WTC11 (cell line): Measurements from ENCODE around the gene PIN4. TPM values are rescaled to one million over a fixed set of nuclear protein-coding genes. Genes with fewer than 3 reads are reported as not detected.

Source experiments
- ATAC-seq: fragments of 200-7000 bp; cut with Tn5 transposase; 2 replicates; pipeline ENCODE4 v1.10.0; 2021; ENCODE audit warnings: mild to moderate bottlenecking, moderate library complexity
- CTCF ChIA-PET: fragments of 300-600 bp; sonication (Branson Sonifier 250); formaldehyde crosslinking; loops from one replicate; lab custom pipeline; 2021; ENCODE audit warnings: antibody characterized with exemption; lab: Charles Lee
- POLR2A ChIA-PET: fragments of 350-600 bp; sonication (Branson Sonifier 250); formaldehyde crosslinking; loops from one replicate; lab custom pipeline; 2021; ENCODE audit warnings: antibody characterized with exemption; lab: Charles Lee
- DNase-seq: peaks from one replicate; pipeline ENCODE4 v3.0.0; 2021; ENCODE audit warnings: low spot score
- H3K27ac Mint-ChIP-seq: 2 replicates; pipeline ENCODE4 v1.8.0; 2021; ENCODE audit warnings: mixed read lengths
- H3K27me3 Mint-ChIP-seq: 2 replicates; pipeline ENCODE4 v1.8.0; 2021; ENCODE audit warnings: low read depth, mild to moderate bottlenecking, moderate library complexity, mixed read lengths
- H3K36me3 Mint-ChIP-seq: 2 replicates; pipeline ENCODE4 v1.8.0; 2021; ENCODE audit warnings: mixed read lengths
- H3K4me1 Mint-ChIP-seq: 2 replicates; pipeline ENCODE4 v1.8.0; 2022; ENCODE audit warnings: mixed read lengths
- H3K4me3 Mint-ChIP-seq: 2 replicates; pipeline ENCODE4 v1.8.0; 2021; ENCODE audit warnings: mild to moderate bottlenecking, moderate library complexity, mixed read lengths
- H3K9me3 Mint-ChIP-seq: 2 replicates; pipeline ENCODE4 v1.8.0; 2021; ENCODE audit warnings: mixed read lengths
- ATF1 ChIP-seq: sonication (generic); formaldehyde crosslinking; IDR thresholded peaks from 2 replicates; pipeline ENCODE4 v1.8.1; 2023; ENCODE audit warnings: mild to moderate bottlenecking, moderate library complexity, missing genetic modification reagents
- EMX1 ChIP-seq: fragments of 250-450 bp; sonication (Bioruptor Pico); IDR thresholded peaks from 2 replicates; pipeline ENCODE4 v1.8.0; 2021; ENCODE audit warnings: mild to moderate bottlenecking
- ERG ChIP-seq: fragments of 250-450 bp; sonication (Bioruptor Pico); IDR thresholded peaks from 2 replicates; pipeline ENCODE4 v1.8.0; 2021; ENCODE audit warnings: mild to moderate bottlenecking
- FOXK1 ChIP-seq: sonication (generic); formaldehyde crosslinking; IDR thresholded peaks from 2 replicates; pipeline ENCODE4 v1.8.0; 2022; ENCODE audit warnings: mild to moderate bottlenecking, moderate library complexity, missing genetic modification reagents
- GTF2I ChIP-seq: fragments of 250-450 bp; sonication (Bioruptor Pico); conservative IDR thresholded peaks from 2 replicates; pipeline ENCODE4 v1.4.0; 2021; ENCODE audit warnings: mild to moderate bottlenecking
- HMGA2 ChIP-seq: fragments of 250-450 bp; sonication (Bioruptor Pico); IDR thresholded peaks from 2 replicates; pipeline ENCODE4 v1.4.0; 2021; ENCODE audit warnings: mild to moderate bottlenecking, moderate library complexity
- NFYB ChIP-seq: sonication (generic); formaldehyde crosslinking; conservative IDR thresholded peaks from 2 replicates; pipeline ENCODE4 v1.8.0; 2022; ENCODE audit warnings: low read depth, missing genetic modification reagents
- NR2C2 ChIP-seq: sonication (generic); formaldehyde crosslinking; IDR thresholded peaks from 2 replicates; pipeline ENCODE4 v1.8.0; 2022; ENCODE audit warnings: mild to moderate bottlenecking, missing genetic modification reagents
- PRRX2 ChIP-seq: fragments of 250-450 bp; sonication (Bioruptor Pico); IDR thresholded peaks from 2 replicates; pipeline ENCODE4 v1.8.0; 2021; ENCODE audit warnings: mild to moderate bottlenecking
- RELA ChIP-seq: sonication (generic); formaldehyde crosslinking; IDR thresholded peaks from 2 replicates; pipeline ENCODE4 v1.8.1; 2022; ENCODE audit warnings: missing genetic modification reagents, mild to moderate bottlenecking, borderline replicate concordance
- RORB ChIP-seq: fragments of 250-450 bp; sonication (Bioruptor Pico); IDR thresholded peaks from 2 replicates; pipeline ENCODE4 v1.9.0; 2021; ENCODE audit warnings: mild to moderate bottlenecking
- USF1 ChIP-seq: sonication (generic); formaldehyde crosslinking; IDR thresholded peaks from 2 replicates; pipeline ENCODE4 v1.8.0; 2022; ENCODE audit warnings: mild to moderate bottlenecking, missing genetic modification reagents
- ZMAT4 ChIP-seq: fragments of 250-450 bp; sonication (Bioruptor Pico); IDR thresholded peaks from 2 replicates; pipeline ENCODE4 v1.9.0; 2021; ENCODE audit warnings: mild to moderate bottlenecking
- ZNF416 ChIP-seq: fragments of 250-450 bp; sonication (Bioruptor Pico); IDR thresholded peaks from 2 replicates; pipeline ENCODE4 v1.9.0; 2021; ENCODE audit warnings: mild to moderate bottlenecking, inconsistent platforms
- ZNF512 ChIP-seq: sonication (generic); formaldehyde crosslinking; IDR thresholded peaks from 2 replicates; pipeline ENCODE4 v1.8.1; 2022; ENCODE audit warnings: missing genetic modification reagents, borderline replicate concordance
- total RNA-seq: library from RNA; stranded (reverse); gene quantifications from 3 replicates; pipeline ENCODE4 v1.2.3, GENCODE V29; 2021
- TF ChIP-seq, protein P1 (sequence below): sonication (generic); formaldehyde crosslinking; conservative IDR thresholded peaks from 2 replicates; pipeline ENCODE4 v1.8.1; 2023; ENCODE audit warnings: mild to moderate bottlenecking, low read depth, missing genetic modification reagents, moderate library complexity
- TF ChIP-seq, protein P2 (sequence below): sonication (generic); formaldehyde crosslinking; IDR thresholded peaks from 2 replicates; pipeline ENCODE4 v1.8.0; 2022; ENCODE audit warnings: missing genetic modification reagents
- TF ChIP-seq, protein P3 (sequence below): sonication (generic); formaldehyde crosslinking; IDR thresholded peaks from 2 replicates; pipeline ENCODE4 v1.8.0; 2023; ENCODE audit warnings: mild to moderate bottlenecking, missing genetic modification reagents

PIN4 gene
- total RNA-seq, 1 experiment from 2014 or later, result 9.3 TPM

GRCh38 chrX:72203421-72203820 lies 21.9 kb downstream of the PIN4 start:
- H3K9me3 Mint-ChIP-seq, result peaks cover 8% of the 10 kb centered on the region
- H3K27ac Mint-ChIP-seq, result no peak overlapping the region
- TF ChIP-seq PRRX2 (CRISPR knock-in tag), result no peak
- TF ChIP-seq FOXK1 (CRISPR knock-in tag), result no peak
- TF ChIP-seq NR2C2 (CRISPR knock-in tag), result no peak
- no peak for TF ChIP-seq NFYB (CRISPR knock-in tag)
- no peak for TF ChIP-seq ZNF416 (CRISPR knock-in tag)
- TF ChIP-seq, protein P1, sequence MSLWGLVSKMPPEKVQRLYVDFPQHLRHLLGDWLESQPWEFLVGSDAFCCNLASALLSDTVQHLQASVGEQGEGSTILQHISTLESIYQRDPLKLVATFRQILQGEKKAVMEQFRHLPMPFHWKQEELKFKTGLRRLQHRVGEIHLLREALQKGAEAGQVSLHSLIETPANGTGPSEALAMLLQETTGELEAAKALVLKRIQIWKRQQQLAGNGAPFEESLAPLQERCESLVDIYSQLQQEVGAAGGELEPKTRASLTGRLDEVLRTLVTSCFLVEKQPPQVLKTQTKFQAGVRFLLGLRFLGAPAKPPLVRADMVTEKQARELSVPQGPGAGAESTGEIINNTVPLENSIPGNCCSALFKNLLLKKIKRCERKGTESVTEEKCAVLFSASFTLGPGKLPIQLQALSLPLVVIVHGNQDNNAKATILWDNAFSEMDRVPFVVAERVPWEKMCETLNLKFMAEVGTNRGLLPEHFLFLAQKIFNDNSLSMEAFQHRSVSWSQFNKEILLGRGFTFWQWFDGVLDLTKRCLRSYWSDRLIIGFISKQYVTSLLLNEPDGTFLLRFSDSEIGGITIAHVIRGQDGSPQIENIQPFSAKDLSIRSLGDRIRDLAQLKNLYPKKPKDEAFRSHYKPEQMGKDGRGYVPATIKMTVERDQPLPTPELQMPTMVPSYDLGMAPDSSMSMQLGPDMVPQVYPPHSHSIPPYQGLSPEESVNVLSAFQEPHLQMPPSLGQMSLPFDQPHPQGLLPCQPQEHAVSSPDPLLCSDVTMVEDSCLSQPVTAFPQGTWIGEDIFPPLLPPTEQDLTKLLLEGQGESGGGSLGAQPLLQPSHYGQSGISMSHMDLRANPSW (CRISPR knock-in tag), result no peak
- TF ChIP-seq, protein P2, sequence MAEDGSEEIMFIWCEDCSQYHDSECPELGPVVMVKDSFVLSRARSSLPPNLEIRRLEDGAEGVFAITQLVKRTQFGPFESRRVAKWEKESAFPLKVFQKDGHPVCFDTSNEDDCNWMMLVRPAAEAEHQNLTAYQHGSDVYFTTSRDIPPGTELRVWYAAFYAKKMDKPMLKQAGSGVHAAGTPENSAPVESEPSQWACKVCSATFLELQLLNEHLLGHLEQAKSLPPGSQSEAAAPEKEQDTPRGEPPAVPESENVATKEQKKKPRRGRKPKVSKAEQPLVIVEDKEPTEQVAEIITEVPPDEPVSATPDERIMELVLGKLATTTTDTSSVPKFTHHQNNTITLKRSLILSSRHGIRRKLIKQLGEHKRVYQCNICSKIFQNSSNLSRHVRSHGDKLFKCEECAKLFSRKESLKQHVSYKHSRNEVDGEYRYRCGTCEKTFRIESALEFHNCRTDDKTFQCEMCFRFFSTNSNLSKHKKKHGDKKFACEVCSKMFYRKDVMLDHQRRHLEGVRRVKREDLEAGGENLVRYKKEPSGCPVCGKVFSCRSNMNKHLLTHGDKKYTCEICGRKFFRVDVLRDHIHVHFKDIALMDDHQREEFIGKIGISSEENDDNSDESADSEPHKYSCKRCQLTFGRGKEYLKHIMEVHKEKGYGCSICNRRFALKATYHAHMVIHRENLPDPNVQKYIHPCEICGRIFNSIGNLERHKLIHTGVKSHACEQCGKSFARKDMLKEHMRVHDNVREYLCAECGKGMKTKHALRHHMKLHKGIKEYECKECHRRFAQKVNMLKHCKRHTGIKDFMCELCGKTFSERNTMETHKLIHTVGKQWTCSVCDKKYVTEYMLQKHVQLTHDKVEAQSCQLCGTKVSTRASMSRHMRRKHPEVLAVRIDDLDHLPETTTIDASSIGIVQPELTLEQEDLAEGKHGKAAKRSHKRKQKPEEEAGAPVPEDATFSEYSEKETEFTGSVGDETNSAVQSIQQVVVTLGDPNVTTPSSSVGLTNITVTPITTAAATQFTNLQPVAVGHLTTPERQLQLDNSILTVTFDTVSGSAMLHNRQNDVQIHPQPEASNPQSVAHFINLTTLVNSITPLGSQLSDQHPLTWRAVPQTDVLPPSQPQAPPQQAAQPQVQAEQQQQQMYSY (CRISPR knock-in tag), result no peak
- no peak for TF ChIP-seq EMX1 (CRISPR knock-in tag)
- no peak for TF ChIP-seq ZNF512
- no peak for TF ChIP-seq ERG (CRISPR knock-in tag)
- no peak for TF ChIP-seq RELA (CRISPR knock-in tag)
- TF ChIP-seq RORB, result no peak
- no peak for TF ChIP-seq ZMAT4 (CRISPR knock-in tag)
- TF ChIP-seq ATF1 (CRISPR knock-in tag), result no peak
- no peak for TF ChIP-seq HMGA2 (CRISPR knock-in tag)
- TF ChIP-seq USF1 (CRISPR knock-in tag), result no peak
- TF ChIP-seq, protein P3, sequence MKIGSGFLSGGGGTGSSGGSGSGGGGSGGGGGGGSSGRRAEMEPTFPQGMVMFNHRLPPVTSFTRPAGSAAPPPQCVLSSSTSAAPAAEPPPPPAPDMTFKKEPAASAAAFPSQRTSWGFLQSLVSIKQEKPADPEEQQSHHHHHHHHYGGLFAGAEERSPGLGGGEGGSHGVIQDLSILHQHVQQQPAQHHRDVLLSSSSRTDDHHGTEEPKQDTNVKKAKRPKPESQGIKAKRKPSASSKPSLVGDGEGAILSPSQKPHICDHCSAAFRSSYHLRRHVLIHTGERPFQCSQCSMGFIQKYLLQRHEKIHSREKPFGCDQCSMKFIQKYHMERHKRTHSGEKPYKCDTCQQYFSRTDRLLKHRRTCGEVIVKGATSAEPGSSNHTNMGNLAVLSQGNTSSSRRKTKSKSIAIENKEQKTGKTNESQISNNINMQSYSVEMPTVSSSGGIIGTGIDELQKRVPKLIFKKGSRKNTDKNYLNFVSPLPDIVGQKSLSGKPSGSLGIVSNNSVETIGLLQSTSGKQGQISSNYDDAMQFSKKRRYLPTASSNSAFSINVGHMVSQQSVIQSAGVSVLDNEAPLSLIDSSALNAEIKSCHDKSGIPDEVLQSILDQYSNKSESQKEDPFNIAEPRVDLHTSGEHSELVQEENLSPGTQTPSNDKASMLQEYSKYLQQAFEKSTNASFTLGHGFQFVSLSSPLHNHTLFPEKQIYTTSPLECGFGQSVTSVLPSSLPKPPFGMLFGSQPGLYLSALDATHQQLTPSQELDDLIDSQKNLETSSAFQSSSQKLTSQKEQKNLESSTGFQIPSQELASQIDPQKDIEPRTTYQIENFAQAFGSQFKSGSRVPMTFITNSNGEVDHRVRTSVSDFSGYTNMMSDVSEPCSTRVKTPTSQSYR, result no peak
- no peak for TF ChIP-seq GTF2I (CRISPR knock-in tag)
- POLR2A ChIA-PET, result no interaction called here
- no peaks in the 10 kb centered on the region for H3K27me3 Mint-ChIP-seq
- peaks cover 38% of the 10 kb centered on the region for H3K36me3 Mint-ChIP-seq
- peak overlapping the region; percentile 45; the same call in 1 of the 2 replicates for H3K4me3 Mint-ChIP-seq
- ATAC-seq (peak; percentile 41), DNase-seq (no peak)
- CTCF ChIA-PET, result interaction anchor here (2.4 kb wide), 1 partner anchor 22 kb away, joined by 8 read pairs; the partner anchor contains the start of gene PIN4
- H3K4me1 Mint-ChIP-seq, result peaks cover 22% of the 10 kb centered on the region
